Measurements from ENCODE around the gene NAALAD2. TPM values are rescaled to one million over a fixed set of nuclear protein-coding genes. Genes with fewer than 3 reads are reported as not detected.
A peak's percentile ranks its signal among the peaks of the same experiment; 100 is the strongest.
"Not testable (repeated sequence)": the region's sequence is repeated elsewhere in the genome, so short reads cannot be mapped to it uniquely, and the experiment has no call there.

The NAALAD2 gene
- total RNA-seq, 2 experiments from 2014 or later, result not detected

GRCh38 chr11:90202342-90202741 lies 67.9 kb downstream of the NAALAD2 start:
- Mint-ChIP-seq H3K27me3 (ENCODE audit: low read depth) (no peaks in the 10 kb centered on the region), H3K36me3 (ENCODE audit: low read depth) (peaks cover 44% of the 10 kb centered on the region), H3K4me1 (ENCODE audit: low read depth) (peaks cover 3% of the 10 kb centered on the region), H3K4me3 (no peak overlapping the region), H3K27ac (no peak overlapping the region), H3K9me3 (ENCODE audit: insufficient read depth) (no peaks in the 10 kb centered on the region)
- DNase-seq (no peak), ATAC-seq (no peak)
- POLR2A ChIA-PET, result no interaction called here
- CTCF ChIA-PET, result interaction anchor here (1.1 kb wide), 1 partner anchor 20 kb away, joined by 3 read pairs; the partner anchor contains the start of gene CHORDC1

DNA sequence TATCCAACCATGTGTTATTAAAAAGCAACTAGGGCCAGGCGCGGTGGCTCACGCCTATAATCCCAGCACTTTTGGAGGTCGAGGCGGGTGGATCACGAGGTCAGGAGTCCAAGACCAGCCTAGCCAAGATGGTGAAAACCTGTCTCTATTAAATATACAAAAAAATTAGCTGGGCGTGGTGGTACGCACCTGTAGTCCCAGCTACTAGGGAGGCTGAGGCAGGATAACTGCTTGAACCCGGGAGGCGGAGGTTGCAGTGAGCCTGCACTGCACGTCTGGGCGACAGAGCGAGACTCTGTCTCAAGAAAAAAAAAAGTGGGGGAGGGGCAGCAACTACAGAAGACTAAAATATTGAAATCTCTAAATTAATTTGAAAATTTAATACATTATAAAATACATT lies 69.9 kb downstream of the NAALAD2 start:
- DNase-seq, result no peak
- H3K9me3 Mint-ChIP-seq (ENCODE audit: insufficient read depth), result no peaks in the 10 kb centered on the region

GRCh38 chr11:90204832-90205646 lies 70.6 kb downstream of the NAALAD2 start:
- H3K27ac Mint-ChIP-seq, result no peak overlapping the region
- POLR2A ChIA-PET, result no interaction called here
- CTCF ChIA-PET, result interaction anchor here (0.6 to 3.1 kb wide), 17 partner anchors 9 to 258 kb away, joined by 3 to 28 read pairs (median 4); partner anchors contain the start of gene CHORDC1
- peaks cover 3% of the 10 kb centered on the region for H3K4me1 Mint-ChIP-seq (ENCODE audit: low read depth)
- ATAC-seq (peak; percentile 65), DNase-seq (no peak)
- no peaks in the 10 kb centered on the region for H3K9me3 Mint-ChIP-seq (ENCODE audit: insufficient read depth)
- H3K36me3 Mint-ChIP-seq (ENCODE audit: low read depth), result peaks cover 54% of the 10 kb centered on the region
- no peak overlapping the region for H3K4me3 Mint-ChIP-seq
- no peaks in the 10 kb centered on the region for H3K27me3 Mint-ChIP-seq (ENCODE audit: low read depth)

More for the DNA sequence above, 69.9 kb downstream of the NAALAD2 start:
- Mint-ChIP-seq H3K27ac (no peak overlapping the region), H3K36me3 (ENCODE audit: low read depth) (peaks cover 48% of the 10 kb centered on the region), H3K4me3 (no peak overlapping the region), H3K4me1 (ENCODE audit: low read depth) (peaks cover 3% of the 10 kb centered on the region), H3K27me3 (ENCODE audit: low read depth) (no peaks in the 10 kb centered on the region)
- ATAC-seq, result no peak
- POLR2A ChIA-PET, result no interaction called here
- CTCF ChIA-PET, result interaction anchor here (0.6 to 3.1 kb wide), 14 partner anchors 9 to 256 kb away, joined by 3 to 28 read pairs (median 4); partner anchors contain the start of gene CHORDC1

DNA sequence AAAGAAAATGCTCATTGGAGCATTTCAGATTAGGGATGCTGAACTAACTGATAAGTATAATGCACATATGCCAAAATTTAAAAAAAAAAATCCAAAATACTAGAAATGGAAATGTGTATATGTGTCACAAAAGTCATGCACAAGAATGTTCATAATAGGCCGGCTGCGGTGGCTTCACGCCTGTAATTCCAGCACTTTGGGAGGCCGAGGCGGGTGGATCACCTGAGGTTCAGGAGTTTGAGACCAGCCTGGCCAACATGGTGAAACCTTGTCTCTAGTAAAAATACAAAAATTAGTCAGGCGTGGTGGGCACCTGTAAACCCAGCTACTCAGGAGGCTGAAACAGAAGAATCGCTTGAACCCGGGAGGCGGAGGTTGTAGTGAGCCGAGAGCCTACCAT lies 73.5 kb downstream of the NAALAD2 start:
- H3K27me3 Mint-ChIP-seq (ENCODE audit: low read depth); H3K4me3 Mint-ChIP-seq; DNase-seq; H3K9me3 Mint-ChIP-seq (ENCODE audit: insufficient read depth); H3K4me1 Mint-ChIP-seq (ENCODE audit: low read depth); ATAC-seq; H3K27ac Mint-ChIP-seq: not testable (repeated sequence)
- peaks cover 58% of the 10 kb centered on the region for H3K36me3 Mint-ChIP-seq (ENCODE audit: low read depth)
- POLR2A ChIA-PET, result interaction anchor here (0.6 kb wide), 1 partner anchor 229 kb away, joined by 3 read pairs; no protein-coding TSS in a partner anchor
- CTCF ChIA-PET, result interaction anchor here (1.2 kb wide), 1 partner anchor 14 kb away, joined by 3 read pairs; no protein-coding TSS in a partner anchor

DNA sequence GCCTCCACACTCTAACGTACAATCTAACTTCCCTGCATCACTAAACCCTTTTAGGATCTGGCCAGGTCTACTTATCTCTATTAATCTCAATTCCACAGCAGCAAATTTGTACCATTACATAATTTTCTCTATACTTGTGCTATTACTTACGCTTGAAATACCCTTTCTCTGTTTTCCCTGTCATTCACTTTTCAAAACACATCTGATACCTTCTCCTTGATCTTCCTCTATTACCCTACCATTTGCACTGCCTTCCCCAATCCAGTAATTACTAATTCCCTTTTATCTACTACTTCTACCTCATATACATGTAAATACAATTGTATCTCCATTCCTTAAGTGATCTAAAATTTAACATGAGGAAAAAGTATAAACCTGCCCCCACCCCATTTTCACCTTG lies 74.4 kb downstream of the NAALAD2 start:
- H3K4me3 Mint-ChIP-seq, result no peak overlapping the region
- ATAC-seq, result no peak
- no peak for DNase-seq
- H3K9me3 Mint-ChIP-seq (ENCODE audit: insufficient read depth), result no peaks in the 10 kb centered on the region
- H3K27me3 Mint-ChIP-seq (ENCODE audit: low read depth), result no peaks in the 10 kb centered on the region
- POLR2A ChIA-PET, result no interaction called here
- peaks cover 5% of the 10 kb centered on the region for H3K4me1 Mint-ChIP-seq (ENCODE audit: low read depth)
- CTCF ChIA-PET, result interaction anchor here (1.2 kb wide), 1 partner anchor 13 kb away, joined by 3 read pairs; no protein-coding TSS in a partner anchor
- no peak overlapping the region for H3K27ac Mint-ChIP-seq
- peaks cover 60% of the 10 kb centered on the region for H3K36me3 Mint-ChIP-seq (ENCODE audit: low read depth)

DNA sequence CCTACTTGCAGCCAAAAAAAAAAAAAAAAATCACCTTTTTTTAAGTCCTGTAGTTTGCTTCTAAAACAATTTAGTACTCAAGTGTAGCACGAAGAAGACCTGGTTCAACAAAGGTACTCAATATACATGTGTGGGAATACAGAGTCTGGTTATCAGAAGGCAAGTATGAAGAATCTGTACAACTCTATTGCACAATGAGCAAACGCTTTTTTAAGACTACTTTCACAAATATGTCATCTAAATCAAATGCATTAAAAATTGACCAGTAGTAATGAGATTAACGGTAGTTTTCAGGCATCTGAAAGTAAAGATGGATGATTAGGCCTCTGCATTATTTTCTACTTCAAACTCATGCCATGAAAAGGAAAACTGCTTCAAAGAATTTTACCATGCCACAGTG lies 78.9 kb downstream of the NAALAD2 start:
- peaks cover 48% of the 10 kb centered on the region for H3K36me3 Mint-ChIP-seq (ENCODE audit: low read depth)

GRCh38 chr11:90216611-90217010 lies 82.1 kb downstream of the NAALAD2 start:
- peaks cover 49% of the 10 kb centered on the region for H3K4me1 Mint-ChIP-seq (ENCODE audit: low read depth)
- POLR2A ChIA-PET, result no interaction called here
- H3K4me3 Mint-ChIP-seq, result no peak overlapping the region
- no peaks in the 10 kb centered on the region for H3K9me3 Mint-ChIP-seq (ENCODE audit: insufficient read depth)
- CTCF ChIA-PET, result interaction anchor here (4.6 kb wide), 1 partner anchor 11 kb away, joined by 28 read pairs; no protein-coding TSS in a partner anchor
- peaks cover 54% of the 10 kb centered on the region for H3K36me3 Mint-ChIP-seq (ENCODE audit: low read depth)
- no peaks in the 10 kb centered on the region for H3K27me3 Mint-ChIP-seq (ENCODE audit: low read depth)
- DNase-seq, result no peak
- no peak overlapping the region for H3K27ac Mint-ChIP-seq
- ATAC-seq, result no peak

More for the DNA sequence above, 78.9 kb downstream of the NAALAD2 start:
- no peaks in the 10 kb centered on the region for H3K27me3 Mint-ChIP-seq (ENCODE audit: low read depth)
- ChIA-PET POLR2A (no interaction called here), CTCF (interaction anchor here (1.0 to 2.3 kb wide), 2 partner anchors 9 kb away, joined by 3 to 22 read pairs; no protein-coding TSS in a partner anchor)
- H3K27ac Mint-ChIP-seq, result no peak overlapping the region
- no peaks in the 10 kb centered on the region for H3K9me3 Mint-ChIP-seq (ENCODE audit: insufficient read depth)
- H3K4me1 Mint-ChIP-seq (ENCODE audit: low read depth), result peaks cover 18% of the 10 kb centered on the region
- ATAC-seq, result no peak
- no peak overlapping the region for H3K4me3 Mint-ChIP-seq
- DNase-seq, result no peak

- H3K9me3 Mint-ChIP-seq (ENCODE audit: insufficient read depth), result no peaks in the 10 kb centered on the region
- POLR2A ChIA-PET, result no interaction called here
- DNase-seq (no peak), ATAC-seq (no peak)
- H3K4me1 Mint-ChIP-seq (ENCODE audit: low read depth), result peaks cover 50% of the 10 kb centered on the region
- H3K4me3 Mint-ChIP-seq, result no peak overlapping the region
- H3K27me3 Mint-ChIP-seq (ENCODE audit: low read depth), result no peaks in the 10 kb centered on the region
- CTCF ChIA-PET, result interaction anchor here (4.6 kb wide), 1 partner anchor 13 kb away, joined by 28 read pairs; no protein-coding TSS in a partner anchor
- H3K36me3 Mint-ChIP-seq (ENCODE audit: low read depth), result peaks cover 49% of the 10 kb centered on the region
- H3K27ac Mint-ChIP-seq, result no peak overlapping the region
Observed at GRCh38 chr11:90218606-90219005, 84.1 kb downstream of the NAALAD2 start.

DNA sequence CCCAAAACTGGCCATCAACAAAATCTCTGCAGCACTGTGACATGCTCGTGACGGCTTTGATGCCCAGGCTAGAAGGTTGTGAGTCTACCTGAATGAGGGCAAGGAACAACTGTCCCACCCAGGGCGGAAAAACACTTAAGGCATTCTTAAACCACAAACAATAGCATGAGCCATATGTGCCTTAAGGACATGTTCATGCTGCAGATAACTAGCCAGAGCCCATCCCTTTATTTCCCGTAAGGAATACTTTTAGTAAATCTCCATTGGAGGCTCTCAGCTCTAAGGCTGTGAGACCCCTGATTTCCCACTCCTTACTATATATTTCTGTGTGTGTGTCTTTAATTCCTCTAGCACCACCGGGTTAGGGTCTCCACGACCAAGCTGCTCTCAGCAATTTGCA lies 85.0 kb downstream of the NAALAD2 start:
- peaks cover 47% of the 10 kb centered on the region for H3K36me3 Mint-ChIP-seq (ENCODE audit: low read depth)
- ChIA-PET POLR2A (no interaction called here), CTCF (interaction anchor here (4.6 kb wide), 1 partner anchor 14 kb away, joined by 28 read pairs; no protein-coding TSS in a partner anchor)
- H3K4me1 Mint-ChIP-seq (ENCODE audit: low read depth), result peaks cover 52% of the 10 kb centered on the region
- H3K27me3 Mint-ChIP-seq (ENCODE audit: low read depth), result no peaks in the 10 kb centered on the region
- H3K9me3 Mint-ChIP-seq (ENCODE audit: insufficient read depth), result no peaks in the 10 kb centered on the region
- ATAC-seq (no peak), DNase-seq (no peak)
- H3K27ac Mint-ChIP-seq, result no peak overlapping the region
- no peak overlapping the region for H3K4me3 Mint-ChIP-seq

DNA sequence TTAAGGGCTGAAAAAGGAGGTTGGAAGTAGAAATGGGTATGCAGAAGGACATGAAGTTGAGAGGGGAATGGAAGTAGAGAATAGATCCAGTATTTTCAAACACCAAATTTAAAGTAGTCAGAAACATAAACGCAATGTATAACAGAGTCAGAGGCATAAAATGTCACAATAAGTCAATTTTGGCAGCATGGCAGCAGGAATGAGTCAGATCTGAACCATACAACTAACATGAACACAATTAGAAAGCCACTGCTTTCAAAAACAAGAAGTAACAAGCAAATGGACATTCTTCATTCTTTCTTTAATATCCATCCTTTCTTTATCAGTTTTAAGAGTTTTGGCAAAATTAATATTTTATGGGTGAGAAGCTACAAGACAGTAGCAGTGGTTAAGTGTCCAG lies 85.9 kb downstream of the NAALAD2 start:
- CTCF ChIA-PET, result interaction anchor here (4.6 kb wide), 1 partner anchor 15 kb away, joined by 28 read pairs; no protein-coding TSS in a partner anchor
- H3K27me3 Mint-ChIP-seq (ENCODE audit: low read depth), result no peaks in the 10 kb centered on the region
- no peak for DNase-seq
- POLR2A ChIA-PET, result no interaction called here
- no peaks in the 10 kb centered on the region for H3K9me3 Mint-ChIP-seq (ENCODE audit: insufficient read depth)
- peaks cover 47% of the 10 kb centered on the region for H3K36me3 Mint-ChIP-seq (ENCODE audit: low read depth)
- no peak for ATAC-seq
- H3K4me1 Mint-ChIP-seq (ENCODE audit: low read depth), result peaks cover 52% of the 10 kb centered on the region
- H3K4me3 Mint-ChIP-seq, result peak overlapping the region; percentile 98
- peak overlapping the region; percentile 12 for H3K27ac Mint-ChIP-seq

- peak overlapping the region; percentile 97 for H3K27ac Mint-ChIP-seq
- peaks cover 47% of the 10 kb centered on the region for H3K4me1 Mint-ChIP-seq (ENCODE audit: low read depth)
- ATAC-seq, result peak; percentile 9
- ChIA-PET CTCF (interaction anchor here (0.9 to 2.9 kb wide), 4 partner anchors 8 to 19 kb away, joined by 3 to 19 read pairs (median 3); no protein-coding TSS in a partner anchor), POLR2A (interaction anchor here (1.1 kb wide), 1 partner anchor 10 kb away, joined by 6 read pairs; no protein-coding TSS in a partner anchor)
- peaks cover 40% of the 10 kb centered on the region for H3K36me3 Mint-ChIP-seq (ENCODE audit: low read depth)
- no peak for DNase-seq
- peak overlapping the region; percentile 98 for H3K4me3 Mint-ChIP-seq
- H3K9me3 Mint-ChIP-seq (ENCODE audit: insufficient read depth), result no peaks in the 10 kb centered on the region
- H3K27me3 Mint-ChIP-seq (ENCODE audit: low read depth), result no peaks in the 10 kb centered on the region
Observed at GRCh38 chr11:90221803-90222458, 87.5 kb downstream of the NAALAD2 start.
